ENCODE data around the gene RELL2. TPM values are rescaled to one million over a fixed set of nuclear protein-coding genes. Genes with fewer than 3 reads are reported as not detected.

Gene RELL2
- total and polyA plus RNA-seq, 7 donors: 0.11 to 1.5 (median 0.62) TPM; not detected in 1

DNA sequence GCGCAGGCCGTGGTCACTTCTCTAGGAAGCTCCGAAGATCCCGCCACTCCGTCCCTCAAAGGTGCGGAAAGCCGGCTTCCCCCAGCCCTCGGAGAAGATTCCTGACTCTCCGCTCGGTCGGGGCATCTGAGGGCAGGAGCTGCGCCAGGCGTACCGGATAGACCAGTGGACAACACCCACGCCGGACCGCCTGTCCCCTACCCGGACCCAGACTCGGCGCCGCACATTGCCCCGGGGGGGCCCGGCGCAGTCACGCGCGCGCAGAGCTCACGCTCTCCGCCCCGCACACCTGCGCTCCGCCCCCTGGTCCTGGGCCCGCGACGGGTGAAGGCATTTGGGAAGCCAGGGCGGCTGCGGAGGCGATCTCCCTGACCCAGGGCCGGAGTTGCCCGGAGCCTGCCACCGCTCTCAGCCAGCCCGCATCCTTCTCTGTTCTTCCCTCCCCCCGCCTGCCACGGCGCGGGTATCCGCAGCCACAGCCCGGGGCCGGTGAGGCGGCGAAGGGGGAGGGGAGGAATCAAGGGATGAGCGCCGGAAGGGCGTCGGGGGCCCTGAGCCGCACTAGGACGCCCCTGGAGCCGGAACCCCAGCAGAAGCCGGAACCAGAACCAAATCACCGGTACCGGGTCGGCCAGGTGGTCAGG, 448 bp downstream of the RELL2 start:
- H3K36me3 ChIP-seq (ENCODE audit: insufficient read depth in 1 of 2, low read depth in 1 of 2): peaks cover 2 to 23% of the 10 kb centered on the region in 2 donors
- peaks cover 0 to 8% (median 0%) of the 10 kb centered on the region in 3 donors for H3K27me3 ChIP-seq (ENCODE audit: insufficient read depth in 3 of 3, low read length in 2 of 3)
- WGBS, 3 donors: 0 to 1% (median 0%) methylated on average over 53 to 63 of the region's 63 CpGs
- peak overlapping the region; percentile 80 for H3K27ac ChIP-seq
- H3K9me3 ChIP-seq: no peaks in the 10 kb centered on the region
- H3K4me3 ChIP-seq: peak overlapping the region; percentile 86
- TF ChIP-seq, protein P1, sequence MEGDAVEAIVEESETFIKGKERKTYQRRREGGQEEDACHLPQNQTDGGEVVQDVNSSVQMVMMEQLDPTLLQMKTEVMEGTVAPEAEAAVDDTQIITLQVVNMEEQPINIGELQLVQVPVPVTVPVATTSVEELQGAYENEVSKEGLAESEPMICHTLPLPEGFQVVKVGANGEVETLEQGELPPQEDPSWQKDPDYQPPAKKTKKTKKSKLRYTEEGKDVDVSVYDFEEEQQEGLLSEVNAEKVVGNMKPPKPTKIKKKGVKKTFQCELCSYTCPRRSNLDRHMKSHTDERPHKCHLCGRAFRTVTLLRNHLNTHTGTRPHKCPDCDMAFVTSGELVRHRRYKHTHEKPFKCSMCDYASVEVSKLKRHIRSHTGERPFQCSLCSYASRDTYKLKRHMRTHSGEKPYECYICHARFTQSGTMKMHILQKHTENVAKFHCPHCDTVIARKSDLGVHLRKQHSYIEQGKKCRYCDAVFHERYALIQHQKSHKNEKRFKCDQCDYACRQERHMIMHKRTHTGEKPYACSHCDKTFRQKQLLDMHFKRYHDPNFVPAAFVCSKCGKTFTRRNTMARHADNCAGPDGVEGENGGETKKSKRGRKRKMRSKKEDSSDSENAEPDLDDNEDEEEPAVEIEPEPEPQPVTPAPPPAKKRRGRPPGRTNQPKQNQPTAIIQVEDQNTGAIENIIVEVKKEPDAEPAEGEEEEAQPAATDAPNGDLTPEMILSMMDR (IDR thresholded peaks at IDR 0.05): no peak
- peaks cover 15% of the 10 kb centered on the region for H3K4me1 ChIP-seq
- intact Hi-C loops (cut with DNase I): no loop called here
- ATAC-seq (peak; percentile 33 to 60 (median 40)), DNase-seq (peak in 1 of 2 donors; percentile 36)

DNA sequence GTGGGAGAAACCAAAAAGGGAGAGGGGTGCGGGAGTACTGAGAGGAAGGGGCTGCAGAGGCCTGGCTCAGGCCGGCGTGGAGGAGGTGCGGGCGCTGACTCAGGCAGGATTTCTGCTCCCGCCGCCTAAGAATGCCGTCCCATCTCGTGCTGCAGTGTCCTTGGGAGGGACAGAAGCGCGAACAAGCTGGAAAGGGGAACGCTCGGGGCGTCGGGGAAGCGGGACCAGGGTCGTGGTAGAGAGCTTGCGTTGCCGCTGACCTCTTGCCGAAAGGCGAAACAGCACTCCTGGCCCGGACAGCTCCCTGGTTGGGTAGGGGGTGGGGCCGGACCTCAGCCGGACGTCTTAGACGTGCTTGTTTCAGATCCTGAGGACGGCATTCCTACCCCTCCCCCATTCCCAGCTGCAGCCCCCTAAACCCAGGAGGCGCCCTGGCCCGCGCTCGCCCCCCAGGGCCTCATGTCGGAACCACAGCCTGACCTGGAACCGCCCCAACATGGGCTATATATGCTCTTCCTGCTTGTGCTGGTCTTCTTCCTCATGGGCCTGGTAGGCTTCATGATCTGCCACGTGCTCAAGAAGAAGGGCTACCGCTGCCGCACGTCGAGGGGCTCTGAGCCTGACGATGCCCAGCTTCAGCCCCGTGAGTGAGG, 1.1 kb downstream of the RELL2 start:
- TF ChIP-seq, protein P1 (IDR thresholded peaks at IDR 0.05): no peak
- Histone ChIP-seq H3K27me3 (ENCODE audit: insufficient read depth in 3 of 3, low read length in 2 of 3) (peaks cover 0 to 8% (median 0%) of the 10 kb centered on the region in 3 donors), H3K4me1 (peaks cover 15% of the 10 kb centered on the region), H3K9me3 (no peaks in the 10 kb centered on the region), H3K27ac (no peak overlapping the region), H3K4me3 (peak overlapping the region; percentile 86), H3K36me3 (ENCODE audit: insufficient read depth in 1 of 2, low read depth in 1 of 2) (peaks cover 2 to 17% of the 10 kb centered on the region in 2 donors)
- DNase-seq: peak; percentile 65 to 70
- WGBS, 3 donors: 6 to 7% (median 6%) methylated on average over 36 to 40 of the region's 40 CpGs
- peak; percentile 19 to 27 (median 24) for ATAC-seq
- intact Hi-C loops (cut with DNase I): no loop called here

DNA sequence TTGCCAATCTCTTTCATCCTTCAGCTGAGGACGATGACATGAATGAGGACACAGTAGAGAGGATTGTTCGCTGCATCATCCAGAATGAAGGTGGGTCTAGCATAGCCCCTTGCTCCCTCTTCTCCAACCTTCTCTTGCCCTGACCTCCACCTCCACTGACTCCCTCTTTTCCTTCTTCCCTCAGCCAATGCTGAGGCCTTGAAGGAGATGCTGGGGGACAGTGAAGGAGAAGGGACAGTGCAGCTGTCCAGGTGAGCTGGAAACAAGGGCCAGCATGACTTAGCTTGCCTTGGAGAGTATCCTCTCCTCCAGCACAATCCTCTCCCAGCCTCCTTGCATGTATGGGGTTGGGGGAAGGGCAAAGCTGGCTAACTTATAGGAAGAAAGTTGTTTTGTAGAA, 2.0 kb downstream of the RELL2 start:
- DNase-seq (no peak), ATAC-seq (no peak)
- Histone ChIP-seq H3K9me3 (no peaks in the 10 kb centered on the region), H3K36me3 (ENCODE audit: insufficient read depth in 1 of 2, low read depth in 1 of 2) (peaks cover 2 to 8% of the 10 kb centered on the region in 2 donors), H3K4me1 (peaks cover 15% of the 10 kb centered on the region), H3K27me3 (ENCODE audit: insufficient read depth in 3 of 3, low read length in 2 of 3) (peaks cover 0 to 8% (median 0%) of the 10 kb centered on the region in 3 donors), H3K4me3 (no peak overlapping the region), H3K27ac (no peak overlapping the region)
- TF ChIP-seq, protein P1 (IDR thresholded peaks at IDR 0.05): no peak
- 86 to 93% (median 91%) methylated on average over 2 of the region's 2 CpGs for WGBS, 3 donors
- intact Hi-C loops (cut with DNase I): no loop called here

DNA sequence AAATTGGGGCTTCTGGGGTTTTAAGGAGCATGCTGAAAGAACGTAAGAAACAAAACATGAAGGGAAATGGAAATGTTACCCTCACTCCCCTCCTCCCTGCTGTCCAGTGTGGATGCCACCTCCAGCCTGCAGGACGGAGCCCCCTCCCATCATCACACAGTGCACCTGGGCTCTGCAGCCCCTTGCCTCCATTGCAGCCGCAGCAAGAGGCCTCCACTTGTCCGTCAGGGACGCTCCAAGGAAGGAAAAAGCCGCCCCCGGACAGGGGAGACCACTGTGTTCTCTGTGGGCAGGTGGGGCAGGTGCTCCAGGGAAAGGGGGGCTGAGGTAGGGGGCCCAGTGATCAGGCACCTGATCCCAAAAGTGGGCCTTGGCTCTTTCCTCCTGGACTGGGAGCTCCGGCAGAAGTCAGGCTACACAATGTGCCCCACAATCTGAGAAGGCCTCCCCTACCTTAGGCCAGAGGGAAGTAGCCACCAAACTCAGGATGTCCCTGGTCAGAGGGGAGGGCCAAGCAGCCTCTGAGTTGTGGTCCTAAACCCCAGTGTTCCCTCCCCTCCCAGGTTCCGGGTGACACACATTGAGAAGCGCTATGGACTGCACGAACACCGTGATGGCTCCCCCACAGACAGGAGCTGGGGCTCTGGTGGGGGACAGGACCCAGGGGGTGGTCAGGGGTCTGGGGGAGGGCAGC, 2.7 kb downstream of the RELL2 start:
- Histone ChIP-seq H3K4me1 (peaks cover 15% of the 10 kb centered on the region), H3K4me3 (no peak overlapping the region), H3K36me3 (ENCODE audit: insufficient read depth in 1 of 2, low read depth in 1 of 2) (peaks cover 2% of the 10 kb centered on the region in 2 donors), H3K9me3 (no peaks in the 10 kb centered on the region), H3K27ac (no peak overlapping the region), H3K27me3 (ENCODE audit: insufficient read depth in 3 of 3, low read length in 2 of 3) (peaks cover 0 to 8% (median 0%) of the 10 kb centered on the region in 3 donors)
- ATAC-seq (no peak), DNase-seq (no peak)
- TF ChIP-seq, protein P1 (IDR thresholded peaks at IDR 0.05): no peak
- WGBS, 3 donors: 83 to 92% (median 91%) methylated on average over 12 of the region's 12 CpGs
- intact Hi-C loops (cut with DNase I): no loop called here

Data from psoas muscle (tissue), 8 donors.